GM12864 (cell line): ENCODE measurements around the gene CCDC78.

ENCODE experiments used
- DNase-seq: peaks from one replicate; pipeline ENCODE4 v3.0.0-alpha.2; 2011; ENCODE audit warnings: low read depth
- H3K4me3 ChIP-seq: 2 replicates; pipeline ENCODE4 v1.5.1; 2011; ENCODE audit warnings: mild to moderate bottlenecking, low read depth, low read length, control low read depth
- CTCF ChIP-seq: IDR thresholded peaks from 2 replicates; pipeline ENCODE4 v1.5.1; 2011; ENCODE audit warnings: low read depth, mild to moderate bottlenecking, moderate library complexity, low read length, control low read depth, inconsistent platforms; ENCODE audit errors: missing control alignments

CCDC78 gene

GRCh38 chr16:725041-725376 is 1.2 kb downstream of the CCDC78 start:
- no peak for TF ChIP-seq CTCF
- no peak overlapping the region for H3K4me3 ChIP-seq
- DNase-seq, result no peak

DNA sequence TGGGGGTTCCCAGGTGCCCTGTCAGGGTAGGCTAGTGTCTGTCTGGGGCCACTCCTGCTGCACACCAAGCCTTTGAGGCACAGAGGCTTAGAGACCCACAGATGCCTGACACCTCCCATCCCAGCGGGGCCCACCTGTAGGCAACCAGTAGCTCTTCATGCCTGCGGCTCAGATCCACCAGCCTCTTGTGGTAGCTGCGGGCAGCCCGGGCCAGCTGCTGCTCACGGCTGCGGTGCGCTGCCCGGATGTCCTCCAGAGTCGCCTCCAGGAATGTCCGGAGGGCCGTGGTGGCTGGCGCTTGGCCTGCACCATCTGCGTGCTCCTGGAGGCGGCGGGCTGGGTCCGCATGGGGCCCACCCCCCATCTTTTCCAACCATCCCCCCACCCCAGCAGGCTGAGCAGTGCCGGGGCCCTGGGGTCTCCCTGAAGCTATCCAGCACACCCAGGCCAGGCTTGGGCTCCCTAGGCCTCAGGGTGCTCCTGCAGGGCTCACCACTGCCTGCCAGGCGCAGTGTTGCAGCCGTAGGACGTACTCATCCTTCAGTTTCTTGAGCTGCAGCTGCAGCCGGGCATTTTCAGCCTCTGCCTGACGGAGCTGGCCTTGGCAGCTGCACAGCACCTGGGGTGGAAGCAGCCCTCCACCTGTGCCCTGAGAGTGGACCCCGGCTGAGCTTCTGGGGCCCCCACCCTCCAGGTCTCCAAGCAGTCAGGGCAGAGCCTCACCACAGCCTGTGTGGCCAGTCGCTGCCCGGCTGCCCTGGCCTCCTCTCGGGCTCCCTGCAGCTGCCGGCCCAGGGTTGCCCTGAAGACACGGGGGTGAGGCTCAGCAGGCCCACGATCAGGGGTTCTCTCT is 1.8 kb downstream of the CCDC78 start:
- TF ChIP-seq CTCF, result no peak
- no peak for DNase-seq
- no peak overlapping the region for H3K4me3 ChIP-seq

DNA sequence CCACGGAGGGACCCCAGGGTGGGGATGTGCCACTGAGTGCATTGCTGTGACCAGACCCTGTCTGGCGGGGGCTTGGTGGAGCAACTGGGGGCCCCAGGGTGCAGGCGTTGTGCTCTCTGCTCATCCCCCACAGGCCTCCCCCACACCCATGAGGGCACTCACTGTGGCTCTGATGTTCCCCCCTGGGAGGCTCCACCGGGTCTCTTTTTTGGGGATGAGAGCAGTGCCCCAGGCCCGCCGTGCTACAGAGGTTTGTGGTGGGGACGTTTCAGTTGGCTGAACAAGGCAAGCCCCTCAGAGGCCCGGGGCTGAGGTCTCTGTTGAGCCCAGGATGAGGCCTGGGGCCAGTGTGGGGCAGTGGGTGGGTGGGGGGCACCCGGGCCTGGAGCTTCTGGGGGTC is 2.5 kb downstream of the CCDC78 start:
- no peak overlapping the region for H3K4me3 ChIP-seq
- DNase-seq, result no peak
- TF ChIP-seq CTCF, result no peak

- H3K4me3 ChIP-seq, result no peak overlapping the region
- no peak for TF ChIP-seq CTCF
- no peak for DNase-seq
These were observed 3.2 kb downstream of the CCDC78 start for GRCh38 chr16:722835-723633.

GRCh38 chr16:721765-722540 is 4.3 kb downstream of the CCDC78 start:
- no peak for TF ChIP-seq CTCF
- H3K4me3 ChIP-seq, result peak overlapping the region; percentile 90
- DNase-seq, result no peak

GRCh38 chr16:720990-721764 is 5.1 kb downstream of the CCDC78 start, which contains the start of gene ANTKMT:
TSS of gene ANTKMT (plus strand) at chr16:721146. CDS start at chr16:721275, 129 bp downstream.
- no peak for DNase-seq
- H3K4me3 ChIP-seq, result peak within 1 kb of the TSS; percentile 90
- peak; percentile 5 for TF ChIP-seq CTCF
